Stimulated activated CD8-positive, alpha-beta memory T cell treated with anti-CD3 and anti-CD28 coated beads, Interleukin-4, amount 100 ng/mL, for 4 hours (primary cell): ENCODE results near the gene RIN3.

Experiments
- DNase-seq, 2 donors: peaks; one replicate each; pipeline ENCODE4 v3.0.0-alpha.2; 2020; ENCODE audit warnings: low read depth in 2 of 2, low spot score in 1 of 2

Gene RIN3

DNA sequence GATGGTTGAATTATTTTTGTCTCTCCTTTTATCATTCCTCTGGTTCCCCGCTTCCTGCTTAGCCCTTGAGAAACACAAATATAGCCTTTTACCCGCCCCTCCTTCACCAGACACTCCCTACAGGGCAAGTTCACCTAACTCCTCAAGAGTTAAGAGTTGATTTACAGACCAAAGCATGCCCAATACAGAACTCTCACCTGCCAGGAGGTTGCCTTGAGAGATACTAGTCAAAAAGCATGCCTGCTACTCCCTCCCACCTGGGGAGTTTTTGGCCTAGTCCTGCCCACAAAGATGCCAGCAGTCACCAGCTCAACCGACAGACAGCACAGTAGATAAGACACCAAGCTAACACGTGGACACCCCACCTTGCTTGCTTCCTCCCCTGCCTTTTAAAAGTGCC lies 223.6 kb downstream of the RIN3 start:
- DNase-seq, result no peak

DNA sequence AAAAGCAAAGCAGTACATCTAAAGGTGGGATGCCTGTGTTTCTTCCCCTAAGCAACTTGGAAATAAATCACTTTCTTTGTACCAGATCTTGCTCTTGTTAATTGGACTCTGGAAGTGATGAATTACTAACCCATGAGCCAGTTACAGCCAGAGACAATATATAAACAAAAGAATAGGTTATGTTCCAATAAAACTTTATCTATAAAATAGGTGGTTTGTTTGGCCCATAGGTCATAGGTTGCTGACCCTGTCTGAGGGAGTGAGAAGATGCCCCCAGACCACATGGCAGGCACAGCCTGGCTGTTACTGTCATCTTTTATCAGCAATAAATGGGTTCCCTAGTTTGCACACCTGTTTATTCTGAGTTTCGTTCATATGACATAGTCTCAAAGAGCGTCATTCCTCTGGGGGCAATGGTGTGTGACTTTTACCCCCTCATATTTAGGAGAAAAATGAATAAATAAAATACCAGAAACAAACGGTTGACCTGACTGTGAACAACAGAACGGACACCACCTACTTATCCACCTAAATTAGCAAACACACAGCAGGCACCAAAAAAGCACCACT lies 224.1 kb downstream of the RIN3 start:
- no peak for DNase-seq
